Measurements from ENCODE around the gene KAZN.

KAZN gene

DNA sequence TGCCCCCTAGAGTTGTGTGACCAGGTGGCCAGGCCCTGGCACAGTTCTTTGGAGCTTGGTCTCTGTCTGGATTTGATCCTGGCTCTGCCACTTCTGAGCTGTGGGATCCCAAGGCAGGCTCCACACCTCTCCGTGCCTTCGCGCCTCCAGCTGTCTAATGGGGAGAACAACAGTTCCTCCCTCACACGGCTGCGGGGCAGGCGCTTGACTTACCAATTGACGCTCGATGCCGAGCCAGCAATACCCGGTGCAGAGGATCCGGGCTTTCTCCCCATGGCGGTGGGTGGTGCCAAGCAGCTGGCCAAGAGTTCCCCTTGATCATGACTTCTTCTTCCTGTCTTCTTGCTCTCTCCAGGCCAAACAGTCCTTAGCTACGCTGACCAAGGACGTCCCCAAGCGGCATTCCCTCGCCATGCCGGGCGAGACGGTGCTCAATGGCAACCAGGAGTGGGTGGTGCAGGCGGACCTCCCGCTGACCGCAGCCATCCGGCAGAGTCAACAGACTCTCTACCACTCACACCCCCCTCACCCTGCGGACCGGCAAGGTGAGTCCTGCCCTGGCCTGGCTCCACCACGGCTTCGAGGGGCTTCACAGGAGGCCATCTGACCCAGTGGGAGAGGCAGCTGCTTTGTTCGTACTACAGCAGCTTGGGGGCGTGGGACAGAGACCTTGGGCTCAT, 457.4 kb downstream of the KAZN start:
- no peak for DNase-seq

DNA sequence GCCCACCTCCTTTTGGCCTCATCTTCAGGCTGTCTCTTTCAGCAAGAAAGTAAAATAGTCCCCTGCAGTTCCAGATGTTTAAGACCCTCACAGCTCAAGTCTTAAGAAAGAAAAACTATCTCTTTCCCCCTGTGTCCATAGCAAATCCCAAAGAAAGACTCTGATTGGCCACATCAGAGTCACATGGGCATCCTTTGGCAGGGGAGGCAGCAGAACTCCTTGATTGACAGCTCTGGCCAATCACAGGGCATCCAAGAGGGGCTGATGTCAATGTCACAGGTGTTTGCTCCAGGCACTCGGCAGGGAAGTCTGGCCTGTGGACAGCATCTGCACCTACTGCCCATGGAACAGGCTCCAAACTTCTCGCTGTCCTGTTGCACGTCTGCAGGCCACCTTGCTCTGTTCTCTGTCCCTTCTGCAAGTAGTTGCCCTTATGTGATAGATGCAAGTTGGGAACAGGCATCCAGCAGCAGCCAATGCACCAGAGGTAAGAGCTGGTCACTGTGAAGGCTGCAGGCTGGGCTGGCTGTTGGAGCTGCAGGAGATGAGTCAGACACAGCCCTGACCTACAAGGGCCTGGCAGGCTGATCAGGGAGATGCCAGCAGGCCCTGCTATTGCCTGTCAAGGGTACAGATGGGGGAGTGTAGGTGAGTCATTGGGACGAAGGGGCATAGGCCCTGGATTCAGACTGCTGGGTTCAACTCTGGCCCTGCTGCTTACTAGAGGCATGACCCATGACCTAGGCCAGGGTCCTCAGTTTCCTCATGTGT, 458.2 kb downstream of the KAZN start:
- DNase-seq, result no peak

DNA sequence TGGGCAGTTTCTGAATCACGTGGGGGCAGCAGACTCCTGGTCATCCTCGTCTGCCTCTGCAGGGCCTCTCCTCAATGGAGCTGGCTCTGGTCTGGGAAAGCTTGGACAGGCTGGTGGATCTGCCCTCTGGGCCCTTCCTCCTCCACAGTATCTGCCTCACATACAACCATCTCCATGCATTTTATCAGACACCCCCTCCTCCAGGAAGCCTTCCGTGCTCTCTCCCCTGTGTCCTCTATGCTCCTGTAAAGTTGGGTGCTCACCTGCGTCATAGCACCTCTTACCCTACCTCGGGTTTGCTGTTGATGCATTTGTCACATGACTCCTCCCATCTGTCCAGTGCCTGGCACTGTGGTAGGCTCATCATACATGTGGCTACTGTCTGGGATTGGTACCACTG, 459.3 kb downstream of the KAZN start:
- DNase-seq, result no peak

DNA sequence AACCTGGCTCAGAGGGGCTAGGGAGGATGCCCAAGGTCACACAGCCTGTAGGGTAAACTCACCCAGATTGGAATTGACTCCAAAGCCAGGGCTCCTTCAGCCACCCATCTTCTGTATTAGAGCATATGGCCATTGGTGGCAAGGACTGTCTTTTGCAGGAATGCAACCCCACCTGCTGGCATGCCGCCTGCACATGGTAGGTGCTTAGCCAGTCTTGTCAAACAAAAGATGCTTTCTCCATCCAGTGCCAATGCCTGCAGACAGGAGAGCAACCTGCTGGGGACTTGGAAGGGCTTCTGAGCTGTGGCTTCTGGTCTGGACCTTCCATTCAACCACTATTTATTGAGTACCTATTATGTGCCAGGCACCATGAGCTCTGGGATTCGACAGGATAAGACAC, 459.8 kb downstream of the KAZN start:
- no peak for DNase-seq

DNA sequence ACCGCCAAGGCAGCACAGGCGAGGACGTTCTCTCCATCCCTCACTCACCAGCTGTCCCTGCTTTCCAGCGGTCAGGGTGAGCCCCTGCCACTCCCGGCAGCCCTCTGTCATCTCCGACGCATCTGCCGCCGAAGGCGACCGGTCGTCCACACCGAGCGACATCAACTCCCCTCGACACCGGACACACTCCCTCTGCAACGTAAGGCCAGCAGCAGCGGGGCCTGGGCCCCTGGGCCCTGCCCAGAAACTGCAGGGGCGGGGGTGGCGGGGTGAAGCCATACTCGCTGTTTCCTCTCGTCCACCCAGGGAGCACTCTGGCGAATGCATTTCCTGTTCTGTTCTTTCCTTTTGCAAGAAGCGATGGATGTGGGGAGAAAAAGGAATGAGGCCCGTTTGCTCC, 461.6 kb downstream of the KAZN start:
- DNase-seq, result no peak

DNA sequence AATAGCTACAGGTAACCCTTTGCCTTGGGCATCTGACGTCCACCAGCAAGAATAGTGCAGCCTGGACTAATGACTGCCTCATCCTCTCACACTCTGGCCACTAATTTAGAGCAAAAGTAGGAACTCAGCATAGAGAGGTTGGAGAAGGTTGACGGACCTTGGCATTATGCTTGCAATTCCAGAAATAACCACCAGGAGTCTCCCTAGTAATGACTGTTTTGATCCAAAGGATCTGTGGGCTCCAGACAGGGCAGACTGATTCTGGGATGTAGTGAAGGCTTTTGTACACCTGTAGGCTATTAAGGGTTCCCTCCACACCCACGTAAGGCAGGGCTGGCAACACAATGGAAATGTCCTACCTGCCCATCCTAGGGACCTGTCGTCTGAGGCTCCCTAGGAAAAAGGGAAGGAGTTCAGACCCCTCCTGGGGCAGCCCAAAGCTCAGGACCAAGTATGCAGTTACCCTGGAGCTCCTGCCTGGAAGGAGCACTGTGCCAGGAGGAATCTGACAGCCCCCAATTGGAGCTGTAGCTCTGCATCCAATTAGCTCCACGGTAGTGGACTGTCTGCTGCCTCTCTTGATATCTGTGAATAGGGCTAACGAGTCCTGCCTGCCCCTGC, 464.1 kb downstream of the KAZN start:
- DNase-seq, result no peak

DNA sequence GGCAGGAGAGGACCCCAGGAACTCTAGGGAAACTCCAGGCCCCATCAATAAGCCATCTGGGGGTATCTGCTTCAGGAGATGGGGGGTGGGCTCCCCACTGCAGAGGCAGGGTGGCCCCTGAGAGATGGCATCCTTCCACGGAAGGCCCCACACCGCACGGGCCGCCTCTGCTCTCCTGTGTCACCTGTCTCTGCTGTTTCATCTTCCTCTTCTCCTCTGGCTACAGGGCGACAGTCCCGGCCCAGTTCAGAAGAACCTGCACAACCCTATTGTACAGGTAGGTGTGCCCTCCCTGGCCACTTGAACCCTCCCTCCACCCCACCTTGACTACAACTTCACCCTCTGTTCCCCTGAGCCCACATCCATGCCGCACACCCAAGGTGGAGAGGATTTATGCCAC, 464.9 kb downstream of the KAZN start:
- no peak for DNase-seq

DNA sequence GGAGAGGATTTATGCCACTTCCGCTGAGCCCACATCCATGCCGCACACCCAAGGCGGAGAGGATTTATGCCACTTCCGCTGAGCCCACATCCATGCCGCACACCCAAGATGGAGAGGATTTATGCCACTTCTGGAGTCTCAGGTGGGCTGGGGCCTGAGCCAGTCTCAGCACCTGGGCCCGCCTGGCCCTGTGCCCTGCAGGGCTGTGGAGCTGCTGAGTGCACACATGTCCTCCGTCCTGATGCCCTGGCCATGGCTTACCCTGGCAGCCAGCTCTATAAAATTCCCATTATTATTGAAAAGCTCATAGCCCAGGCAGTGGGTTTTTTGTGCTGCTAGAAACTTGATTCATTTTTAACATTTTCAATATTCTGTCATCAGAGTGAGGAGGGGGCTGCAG, 465.3 kb downstream of the KAZN start:
- DNase-seq, result no peak

DNA sequence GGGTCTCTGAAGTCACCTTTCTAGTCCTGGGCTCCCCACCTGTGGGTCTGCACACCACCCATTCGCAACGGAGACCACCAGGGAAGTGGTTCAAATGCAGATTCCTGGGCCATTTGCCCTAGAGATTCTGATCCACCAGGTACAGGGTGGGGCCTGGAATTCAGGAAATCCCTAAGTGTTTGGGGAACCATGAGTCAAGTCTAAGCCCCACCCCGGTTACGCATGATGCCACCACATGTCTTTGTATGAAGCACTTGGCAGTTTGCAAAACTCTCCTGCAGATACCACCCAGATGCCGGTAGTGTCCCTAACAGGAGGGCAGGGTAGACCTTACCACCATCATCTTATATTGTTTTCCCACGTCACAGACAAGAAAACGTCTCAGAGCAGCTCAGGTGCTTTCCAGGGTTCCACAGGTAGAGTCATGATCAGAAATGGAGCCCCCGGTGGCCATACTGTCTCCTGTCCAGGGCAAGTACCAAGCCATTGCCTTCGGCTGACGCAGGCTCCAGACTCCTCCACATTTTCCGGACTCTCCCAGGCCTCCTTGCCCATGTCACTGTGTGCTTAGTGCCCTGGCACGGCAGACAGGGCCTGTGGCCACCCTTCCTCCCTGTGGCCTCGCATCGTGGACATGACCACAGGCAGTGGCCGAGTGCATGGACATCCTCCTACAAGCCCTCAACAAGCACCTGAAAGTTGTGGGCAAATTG, 465.9 kb downstream of the KAZN start:
- no peak for DNase-seq

DNA sequence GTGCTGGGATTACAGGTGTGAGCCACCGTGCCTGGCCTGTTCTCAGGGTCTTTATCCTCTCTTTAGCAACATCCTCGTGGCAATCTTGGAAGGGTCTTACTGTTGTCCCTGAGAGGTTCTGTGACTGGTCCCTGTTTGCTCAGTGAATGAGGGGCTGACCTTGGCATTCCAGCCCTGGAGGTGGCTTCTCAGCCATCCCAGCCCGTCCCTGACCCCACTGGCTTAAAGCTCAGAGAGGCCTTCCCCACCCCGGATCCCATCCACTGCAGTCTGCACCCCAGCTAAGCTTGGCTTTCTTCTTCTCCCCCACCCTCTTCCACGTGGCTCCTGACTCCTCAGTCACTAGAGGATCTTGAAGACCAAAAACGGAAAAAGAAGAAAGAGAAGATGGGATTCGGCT, 466.8 kb downstream of the KAZN start:
- no peak for DNase-seq

DNA sequence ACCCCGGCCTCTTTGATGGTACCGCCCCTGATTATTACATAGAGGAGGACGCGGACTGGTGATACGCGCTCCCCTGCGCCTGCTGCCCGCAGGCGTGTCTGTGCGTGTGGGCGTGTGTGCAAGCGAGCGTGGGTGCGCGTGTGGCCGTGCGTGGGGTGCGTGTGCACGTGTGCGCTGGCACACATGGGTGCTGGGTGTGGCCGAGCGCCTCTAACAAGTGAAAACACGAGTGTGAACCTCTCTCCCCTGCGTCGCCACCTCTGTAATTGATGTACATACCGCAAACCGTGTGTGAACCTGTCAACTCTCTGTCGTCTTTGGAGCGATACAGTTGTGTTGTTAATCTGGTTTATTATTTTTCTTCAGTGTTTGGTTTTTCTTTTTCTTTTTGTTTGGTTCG, 467.3 kb downstream of the KAZN start:
- no peak for DNase-seq

DNA sequence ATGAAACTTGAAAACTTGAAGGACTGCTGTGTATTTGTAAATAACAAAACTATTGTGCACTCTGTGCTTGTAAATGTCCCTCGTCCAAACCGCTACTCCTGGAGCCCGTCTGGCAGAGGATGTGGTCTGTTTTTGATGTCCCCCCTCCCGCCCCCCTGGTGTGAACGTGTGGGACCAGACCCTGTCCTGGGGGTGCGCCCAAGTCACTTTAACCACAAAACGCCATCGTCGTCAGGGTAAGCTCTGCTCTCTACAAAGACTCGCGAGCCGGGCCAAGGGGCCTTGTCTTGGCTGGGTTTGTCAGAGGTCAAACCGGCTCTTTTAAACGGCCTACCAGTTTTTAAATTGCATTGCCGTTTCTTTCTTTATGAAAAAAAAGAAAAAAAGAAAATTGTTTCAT, 467.7 kb downstream of the KAZN start:
- no peak for DNase-seq

DNA sequence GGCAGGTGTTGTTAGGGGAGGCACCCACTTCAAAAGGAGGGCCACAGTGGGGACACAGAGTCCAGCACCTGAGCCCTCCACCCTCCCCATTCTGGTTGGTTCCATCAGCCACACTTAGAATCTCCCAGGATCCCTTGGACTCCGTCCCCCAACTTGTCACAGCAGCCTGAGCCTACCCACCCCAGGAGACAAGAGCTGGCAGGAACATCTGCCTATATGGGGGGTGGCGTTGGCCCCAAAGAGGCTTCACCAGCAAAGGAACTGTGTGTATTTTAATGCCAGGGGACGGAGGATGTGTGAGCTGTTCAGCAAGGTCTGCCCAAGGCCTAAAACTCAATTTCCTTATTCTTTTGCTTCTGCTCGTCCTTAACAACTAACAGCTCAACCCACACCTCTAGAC, 468.7 kb downstream of the KAZN start:
- no peak for DNase-seq

DNA sequence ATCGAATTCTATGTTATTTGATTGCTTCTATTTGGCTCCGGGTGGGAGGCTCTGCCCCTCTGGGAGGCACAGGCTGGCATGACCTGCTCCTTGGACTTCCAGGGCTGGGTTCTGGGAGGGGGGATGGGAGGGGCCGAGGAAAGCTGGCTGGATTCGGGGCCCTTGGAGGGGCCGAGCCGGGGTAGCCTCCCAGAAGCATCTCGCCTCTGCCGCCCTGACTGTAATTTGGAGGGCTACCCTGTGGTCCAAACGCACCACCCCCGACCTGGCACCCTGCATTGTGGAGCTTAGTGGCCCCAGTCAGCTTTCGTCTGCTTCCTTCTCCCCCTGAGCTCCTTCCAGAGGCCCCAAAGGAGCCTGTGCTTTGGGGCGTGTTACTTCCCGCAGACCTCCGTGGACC, 469.7 kb downstream of the KAZN start:
- no peak for DNase-seq

DNA sequence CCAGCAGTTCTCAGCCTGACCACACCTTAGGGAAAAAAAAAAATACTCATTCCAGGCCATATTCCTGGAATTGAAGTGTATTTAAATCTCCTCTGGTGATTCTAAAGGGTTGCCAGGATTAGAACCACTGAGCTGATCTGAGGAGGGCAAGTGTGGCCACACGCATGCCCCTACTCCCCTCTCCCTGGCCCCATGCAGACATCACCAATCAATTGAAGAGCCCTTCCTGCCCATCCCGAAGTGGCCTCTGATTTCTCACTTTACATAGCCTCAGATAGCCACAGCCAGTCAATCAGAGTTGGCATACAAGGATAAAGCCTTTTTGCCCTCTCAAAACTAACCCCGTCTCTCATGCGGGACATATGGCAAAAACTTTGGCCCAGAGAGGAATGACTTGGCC, 470.5 kb downstream of the KAZN start:
- DNase-seq, result no peak

DNA sequence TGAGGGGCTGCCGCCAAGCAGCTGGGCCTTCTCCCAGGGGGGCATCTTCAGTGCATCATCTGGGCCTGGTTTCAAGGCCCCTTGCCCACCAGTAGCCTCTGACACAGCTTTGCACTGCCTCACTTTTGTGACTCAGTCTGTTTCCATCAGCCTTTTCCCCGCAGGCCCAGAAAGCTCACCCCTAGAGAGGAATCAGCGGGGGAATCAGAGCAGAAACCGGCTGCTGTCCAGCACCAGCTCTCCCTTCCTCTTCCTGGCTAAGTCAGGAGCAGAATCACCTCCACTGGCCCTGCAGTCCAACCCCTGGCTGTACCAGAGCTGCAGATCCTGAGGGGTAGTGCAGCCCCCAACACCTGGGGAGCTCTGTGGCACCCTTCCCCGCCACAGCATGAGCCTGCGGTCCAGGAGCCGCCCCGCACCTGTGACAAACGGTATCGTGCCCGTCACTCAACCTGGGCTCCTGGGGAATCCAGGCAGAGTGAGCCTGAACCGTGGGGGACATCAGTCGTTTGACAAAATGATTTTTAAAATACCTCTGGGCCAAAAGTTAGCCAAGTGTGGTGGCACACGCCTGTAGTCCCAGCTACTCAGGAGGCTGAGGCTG, 471.8 kb downstream of the KAZN start:
- DNase-seq, result no peak

DNA sequence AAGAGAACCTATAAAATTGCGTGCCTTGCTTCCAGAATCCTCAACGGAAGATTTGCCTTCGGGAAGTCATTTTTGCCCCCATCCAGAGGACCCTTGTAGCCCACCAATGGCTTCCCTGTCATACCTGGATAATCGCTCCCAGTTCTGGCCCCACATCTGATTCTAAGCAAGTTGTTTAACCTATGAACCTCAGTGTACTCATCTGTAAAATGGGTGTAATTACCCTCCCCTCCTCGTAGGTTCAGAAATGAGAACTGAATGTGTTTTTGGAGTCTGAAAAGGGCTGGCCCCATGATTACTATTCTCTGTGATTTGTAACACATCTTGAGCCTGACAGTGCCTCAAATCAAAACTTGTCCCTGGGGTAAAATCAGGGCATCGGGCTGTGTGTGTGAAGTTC, 473.5 kb downstream of the KAZN start:
- no peak for DNase-seq

DNA sequence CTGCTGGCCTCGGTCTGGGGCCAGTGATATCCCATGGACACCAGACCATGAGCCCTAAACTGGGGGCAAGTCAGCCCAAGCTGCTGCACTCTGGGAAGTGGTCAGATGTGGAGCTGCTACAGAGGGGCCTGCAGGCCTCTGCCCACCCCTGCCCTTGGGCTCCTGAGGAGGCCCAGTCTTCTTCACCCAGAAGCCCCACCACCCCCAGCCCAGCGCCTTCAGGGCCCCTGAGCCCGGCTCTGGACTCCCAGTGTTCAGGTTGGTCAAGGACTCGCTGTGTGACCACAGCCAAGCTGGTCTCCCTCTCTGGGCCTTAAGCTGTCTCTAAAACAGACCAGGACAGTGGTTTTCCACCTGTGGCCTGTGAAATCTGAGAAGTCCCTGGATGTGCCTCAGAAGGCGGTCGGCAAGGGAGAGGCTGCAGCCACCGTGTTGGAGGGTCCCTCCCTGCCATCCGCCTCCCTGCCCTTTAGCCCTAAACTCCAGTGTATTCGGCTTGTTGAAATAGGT, 475.4 kb downstream of the KAZN start:
- DNase-seq, result no peak

DNA sequence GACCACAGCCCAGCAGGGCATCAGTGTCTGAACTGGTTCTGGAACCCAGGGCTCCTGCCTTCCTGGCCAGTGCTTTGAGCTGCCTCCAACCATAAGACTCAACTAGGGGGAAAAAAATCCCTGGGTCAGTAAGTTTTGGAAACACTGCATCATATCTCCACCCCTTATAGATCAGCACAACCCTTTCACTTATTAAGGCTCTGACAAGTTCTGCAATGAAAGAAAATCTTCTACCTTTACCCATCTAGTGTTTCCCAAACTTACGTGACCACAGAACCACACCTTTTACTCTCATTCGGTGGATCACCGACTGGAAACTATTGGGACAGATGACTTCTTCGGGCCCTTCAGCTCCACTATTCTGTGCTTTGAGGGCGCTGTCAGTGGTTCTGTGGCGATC, 476.7 kb downstream of the KAZN start:
- DNase-seq, result no peak

DNA sequence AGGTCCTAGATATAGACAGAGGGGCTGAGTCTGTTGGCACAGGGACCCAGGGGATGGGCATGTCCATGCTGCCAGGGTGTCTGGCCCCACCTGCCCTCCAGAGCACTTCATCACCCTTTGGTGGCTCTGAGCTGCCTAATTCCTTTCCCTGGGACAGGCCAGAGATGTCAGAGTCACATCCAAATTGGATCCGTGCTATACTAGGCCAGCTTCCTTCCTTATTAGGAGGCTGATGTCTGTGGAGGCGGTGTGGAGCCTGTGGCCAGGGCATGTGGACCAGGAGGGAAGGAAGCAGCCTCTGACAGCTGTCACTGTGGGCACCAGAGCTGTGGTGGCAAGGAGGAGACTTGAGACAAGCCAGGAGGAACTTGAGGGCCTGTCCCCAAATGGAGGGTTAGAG, 477.3 kb downstream of the KAZN start:
- DNase-seq, result no peak

DNA sequence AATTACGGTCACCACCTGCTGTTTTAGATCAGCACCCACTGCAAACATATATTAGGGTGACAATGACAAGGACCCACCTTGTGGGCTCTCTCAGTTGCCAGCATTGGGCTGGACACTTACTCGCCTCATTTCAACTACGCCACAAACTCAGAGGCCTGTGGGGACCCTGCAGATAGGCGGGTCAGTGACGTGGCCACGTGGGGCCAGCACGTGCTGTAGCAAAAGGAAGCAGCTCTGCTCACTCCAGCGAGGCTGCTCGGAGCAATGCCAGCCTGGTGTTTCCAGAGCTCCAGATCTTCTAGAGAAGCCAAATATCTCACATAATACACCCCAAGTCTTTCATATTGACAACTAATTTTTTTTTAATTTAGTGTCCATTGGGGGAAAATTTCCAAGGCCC, 478.3 kb downstream of the KAZN start:
- DNase-seq, result no peak

DNA sequence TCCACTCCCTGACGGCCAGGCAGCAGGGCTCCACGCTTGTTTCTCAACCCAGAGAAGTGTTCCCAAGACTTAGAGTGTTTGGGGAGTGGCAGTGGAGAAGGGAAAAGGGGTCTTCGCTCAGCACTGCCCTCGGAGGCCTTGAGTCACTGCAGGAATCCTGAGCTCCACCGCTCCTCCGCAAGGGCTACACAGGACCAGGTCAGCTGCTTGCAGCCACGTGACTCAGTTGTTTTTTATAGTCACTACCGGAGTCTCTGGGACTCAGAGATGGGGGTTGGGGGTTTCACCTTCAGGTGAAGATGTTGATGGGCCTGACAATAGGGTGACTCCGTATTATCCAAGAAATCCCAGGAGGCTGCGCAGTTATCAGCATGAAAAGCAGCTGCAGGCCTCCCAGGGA, 478.9 kb downstream of the KAZN start:
- no peak for DNase-seq

DNA sequence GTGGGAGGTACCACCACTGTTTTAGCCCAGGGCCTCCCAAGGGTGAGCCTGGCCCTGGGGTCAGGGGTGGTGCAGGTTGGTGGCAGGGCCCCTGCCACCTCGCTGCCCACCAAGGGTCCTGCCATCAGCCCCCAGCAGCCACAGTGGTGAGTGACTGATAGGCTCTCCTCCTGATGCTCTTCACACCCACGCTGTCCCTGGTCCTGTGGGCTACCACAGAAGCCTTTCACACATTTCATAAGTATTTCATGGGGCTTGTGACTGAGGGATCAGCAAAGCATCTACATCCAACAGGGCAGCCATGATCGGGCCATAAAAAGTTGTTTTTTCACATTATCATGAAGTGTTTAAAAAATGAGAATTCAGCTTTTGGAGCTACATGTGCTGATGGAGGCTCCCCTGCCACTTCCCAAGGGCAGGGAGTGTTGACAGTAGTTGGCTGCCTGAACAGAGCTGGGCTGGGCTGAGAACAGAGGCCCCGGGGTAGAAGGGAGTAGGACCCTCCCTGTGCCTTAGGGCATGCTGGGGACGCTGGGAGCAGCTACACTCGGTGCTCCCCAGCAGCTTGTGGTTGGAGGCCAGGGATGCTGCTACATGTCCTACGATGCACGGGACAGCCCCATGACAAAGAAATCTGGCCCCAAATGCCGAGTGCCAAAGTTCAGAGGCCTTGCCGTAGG, 482.0 kb downstream of the KAZN start:
- no peak for DNase-seq
